ENCODE measurements around the gene HBG1. TPM values are rescaled to one million over a fixed set of nuclear protein-coding genes. Genes with fewer than 3 reads are reported as not detected.

HBG1 gene
- total RNA-seq, 1 experiment from 2014 or later = not detected

GRCh38 chr11:5240056-5240455, 9.6 kb downstream of the HBG1 start:
- no peak overlapping the region for H2BK20ac ChIP-seq (ENCODE audit: low read depth, low read length, poor library complexity, severe bottlenecking)
- Mint-ChIP-seq H3K9me3 (no peaks in the 10 kb centered on the region), H3K4me1 (no peaks in the 10 kb centered on the region), H3K27me3 (ENCODE audit: low read depth) (peaks cover 6% of the 10 kb centered on the region), H3K4me3 (no peak overlapping the region), H3K27ac (no peak overlapping the region), H3K36me3 (ENCODE audit: insufficient read depth in 1 of 3, low read depth in 3 of 3) (no peaks in the 10 kb centered on the region)
- H4K20me1 ChIP-seq (ENCODE audit: control insufficient read depth, insufficient read depth, insufficient read length) = no peaks in the 10 kb centered on the region
- H2AFZ ChIP-seq (ENCODE audit: low read length) = no peak overlapping the region
- no peak overlapping the region for H3K4me2 ChIP-seq (ENCODE audit: insufficient read depth, insufficient read length, low read length)
- no peak overlapping the region for H3K56ac ChIP-seq (ENCODE audit: insufficient read length, low read depth, low read length)
- H2BK5ac ChIP-seq (ENCODE audit: insufficient read length, low read length) = no peak overlapping the region
- no peak overlapping the region for H4K8ac ChIP-seq (replicated peaks; ENCODE audit: insufficient read length, low read depth, low read length)
- WGBS (ENCODE audit: extremely low coverage, insufficient read length, low lambda C conversion rate) = no CpG with 5 or more reads among the region's 1 CpG
- H3K9me3 ChIP-seq (ENCODE audit: control insufficient read depth, low read depth, low read length) = no peaks in the 10 kb centered on the region
- H4K5ac ChIP-seq (ENCODE audit: insufficient read length, low read depth, low read length) = no peak overlapping the region
- H2BK120ac ChIP-seq (ENCODE audit: low read depth, low read length, poor library complexity, severe bottlenecking) = no peak overlapping the region
- no peak overlapping the region for H3K9ac ChIP-seq (ENCODE audit: extremely low read depth, insufficient read length, low read length)
- H2AK5ac ChIP-seq (ENCODE audit: insufficient read length, low read length) = no peak overlapping the region
- no peak for DNase-seq
- H3K4me1 ChIP-seq (ENCODE audit: insufficient read depth, low read length) = no peaks in the 10 kb centered on the region
- H3K4ac ChIP-seq (ENCODE audit: low read depth, low read length) = no peak overlapping the region
- no peak overlapping the region for H3K27ac ChIP-seq (ENCODE audit: insufficient read length, low read depth, low read length)
- no peak overlapping the region for H3K18ac ChIP-seq (ENCODE audit: insufficient read length, low read depth, low read length)
- no peaks in the 10 kb centered on the region for H3K27me3 ChIP-seq (ENCODE audit: insufficient read depth, low read length)
- no peak for TF ChIP-seq CTCF (conservative IDR thresholded peaks at IDR 0.05)
- H3K23me2 ChIP-seq (ENCODE audit: insufficient read length, low read depth, low read length, poor library complexity, severe bottlenecking) = no peaks in the 10 kb centered on the region
- H3K23ac ChIP-seq (ENCODE audit: insufficient read length, low read depth, low read length) = no peak overlapping the region
- H3K79me2 ChIP-seq (ENCODE audit: insufficient read depth, low read length) = no peaks in the 10 kb centered on the region
- no peak overlapping the region for H3K14ac ChIP-seq (ENCODE audit: insufficient read depth, low read length)
- H2BK12ac ChIP-seq (ENCODE audit: insufficient read length, low read depth, low read length) = no peak overlapping the region
- H4K91ac ChIP-seq (ENCODE audit: insufficient read length, low read depth, low read length) = no peak overlapping the region
- H3K79me1 ChIP-seq (ENCODE audit: insufficient read depth, low read depth, low read length, poor library complexity, severe bottlenecking) = no peaks in the 10 kb centered on the region
- H2BK15ac ChIP-seq (ENCODE audit: low read depth, low read length) = no peak overlapping the region
- H3T11ph ChIP-seq (ENCODE audit: low read length) = no peak overlapping the region
